ENCODE data around the gene NTM.

Gene NTM

GRCh38 chr11:131923309-131923708 lies 552.9 kb downstream of the NTM start:
- no peak for TF ChIP-seq CTCF (IDR thresholded peaks at IDR 0.05; ENCODE audit: low read depth, low read length, missing control alignments)
- no peak for DNase-seq (ENCODE audit: low read depth)
- H3K4me3 ChIP-seq (ENCODE audit: low read depth, low read length) = no peak overlapping the region

GRCh38 chr11:131924001-131924400 lies 553.6 kb downstream of the NTM start:
- no peak for TF ChIP-seq CTCF (IDR thresholded peaks at IDR 0.05; ENCODE audit: low read depth, low read length, missing control alignments)
- no peak for DNase-seq (ENCODE audit: low read depth)
- no peak overlapping the region for H3K4me3 ChIP-seq (ENCODE audit: low read depth, low read length)

GRCh38 chr11:131924457-131925201 lies 554.2 kb downstream of the NTM start:
- no peak overlapping the region for H3K4me3 ChIP-seq (ENCODE audit: low read depth, low read length)
- TF ChIP-seq CTCF (IDR thresholded peaks at IDR 0.05; ENCODE audit: low read depth, low read length, missing control alignments) = no peak
- DNase-seq (ENCODE audit: low read depth) = no peak

- H3K4me3 ChIP-seq (ENCODE audit: low read depth, low read length) = no peak overlapping the region
- no peak for TF ChIP-seq CTCF (IDR thresholded peaks at IDR 0.05; ENCODE audit: low read depth, low read length, missing control alignments)
- DNase-seq (ENCODE audit: low read depth) = no peak
Observed at GRCh38 chr11:131925829-131926228, 555.4 kb downstream of the NTM start.

GRCh38 chr11:131928992-131929391 lies 558.6 kb downstream of the NTM start:
- no peak for TF ChIP-seq CTCF (IDR thresholded peaks at IDR 0.05; ENCODE audit: low read depth, low read length, missing control alignments)
- DNase-seq (ENCODE audit: low read depth) = no peak
- no peak overlapping the region for H3K4me3 ChIP-seq (ENCODE audit: low read depth, low read length)

GRCh38 chr11:131932584-131933325 lies 562.3 kb downstream of the NTM start:
- no peak for DNase-seq (ENCODE audit: low read depth)
- no peak for TF ChIP-seq CTCF (IDR thresholded peaks at IDR 0.05; ENCODE audit: low read depth, low read length, missing control alignments)
- no peak overlapping the region for H3K4me3 ChIP-seq (ENCODE audit: low read depth, low read length)

Measured in GM12864 (cell line).